ENCODE measurements around the gene MTA3. TPM values are rescaled to one million over a fixed set of nuclear protein-coding genes. Genes with fewer than 3 reads are reported as not detected.

Gene MTA3
- total RNA-seq, 1 donor from 2014 or later = 23.5 TPM

- Histone ChIP-seq H3K36me3 (peaks cover 10% of the 10 kb centered on the region), H3K4me1 (no peaks in the 10 kb centered on the region), H3K27me3 (ENCODE audit: low read depth) (no peaks in the 10 kb centered on the region), H3K27ac (no peak overlapping the region), H3K9me3 (no peaks in the 10 kb centered on the region), H3K4me3 (no peak overlapping the region)
- intact Hi-C loops (cut with DNase I) = no loop called here
- DNase-seq (no peak), ATAC-seq (no peak)
- TF ChIP-seq, protein P1, sequence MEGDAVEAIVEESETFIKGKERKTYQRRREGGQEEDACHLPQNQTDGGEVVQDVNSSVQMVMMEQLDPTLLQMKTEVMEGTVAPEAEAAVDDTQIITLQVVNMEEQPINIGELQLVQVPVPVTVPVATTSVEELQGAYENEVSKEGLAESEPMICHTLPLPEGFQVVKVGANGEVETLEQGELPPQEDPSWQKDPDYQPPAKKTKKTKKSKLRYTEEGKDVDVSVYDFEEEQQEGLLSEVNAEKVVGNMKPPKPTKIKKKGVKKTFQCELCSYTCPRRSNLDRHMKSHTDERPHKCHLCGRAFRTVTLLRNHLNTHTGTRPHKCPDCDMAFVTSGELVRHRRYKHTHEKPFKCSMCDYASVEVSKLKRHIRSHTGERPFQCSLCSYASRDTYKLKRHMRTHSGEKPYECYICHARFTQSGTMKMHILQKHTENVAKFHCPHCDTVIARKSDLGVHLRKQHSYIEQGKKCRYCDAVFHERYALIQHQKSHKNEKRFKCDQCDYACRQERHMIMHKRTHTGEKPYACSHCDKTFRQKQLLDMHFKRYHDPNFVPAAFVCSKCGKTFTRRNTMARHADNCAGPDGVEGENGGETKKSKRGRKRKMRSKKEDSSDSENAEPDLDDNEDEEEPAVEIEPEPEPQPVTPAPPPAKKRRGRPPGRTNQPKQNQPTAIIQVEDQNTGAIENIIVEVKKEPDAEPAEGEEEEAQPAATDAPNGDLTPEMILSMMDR (IDR thresholded peaks at IDR 0.05) = no peak
Measured at GRCh38 chr2:42685303-42685702, 116.9 kb downstream of the MTA3 start.

DNA sequence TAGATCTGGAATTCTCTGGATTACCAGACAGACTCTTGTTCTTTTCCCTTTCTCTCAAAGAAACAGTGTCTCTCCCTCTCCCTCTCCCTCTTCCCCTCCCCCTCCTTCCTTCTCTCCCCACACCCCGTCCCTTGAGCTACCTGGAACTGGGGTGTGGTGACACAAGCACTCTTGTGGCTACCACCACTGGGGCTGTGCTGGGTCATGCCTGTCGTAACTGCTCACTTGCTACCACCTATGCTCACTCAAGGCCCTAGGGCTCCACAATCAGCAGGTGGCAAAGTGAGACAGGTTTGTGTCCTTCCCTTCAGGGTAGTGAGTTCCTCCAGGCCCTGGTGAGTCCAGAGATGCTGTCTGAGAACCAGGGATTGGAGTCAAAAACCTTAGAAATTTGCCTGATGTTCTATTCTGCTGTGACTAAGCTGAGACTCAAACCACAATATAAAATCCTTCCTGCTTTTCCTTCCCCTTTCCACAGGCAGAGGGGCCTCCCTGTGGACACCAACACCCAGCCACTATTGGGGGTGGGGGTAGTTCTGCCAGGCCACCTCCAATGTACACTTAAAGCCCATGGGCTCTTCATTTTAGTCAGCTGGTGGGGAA is 124.7 kb downstream of the MTA3 start:
- TF ChIP-seq, protein P1 (IDR thresholded peaks at IDR 0.05) = no peak
- Histone ChIP-seq H3K4me1 (peaks cover 22% of the 10 kb centered on the region), H3K36me3 (no peaks in the 10 kb centered on the region), H3K27me3 (ENCODE audit: low read depth) (no peaks in the 10 kb centered on the region), H3K4me3 (no peak overlapping the region), H3K9me3 (no peaks in the 10 kb centered on the region), H3K27ac (peak overlapping the region; percentile 42)
- DNase-seq (peak; percentile 68), ATAC-seq (peak; percentile 85 to 91)
- intact Hi-C loops (cut with DNase I) = no loop called here

GRCh38 chr2:42693688-42694479 is 125.5 kb downstream of the MTA3 start:
- peaks cover 22% of the 10 kb centered on the region for H3K4me1 ChIP-seq
- peak overlapping the region; percentile 42 for H3K27ac ChIP-seq
- H3K27me3 ChIP-seq (ENCODE audit: low read depth) = no peaks in the 10 kb centered on the region
- no peak overlapping the region for H3K4me3 ChIP-seq
- H3K9me3 ChIP-seq = no peaks in the 10 kb centered on the region
- DNase-seq (no peak), ATAC-seq (peak; percentile 78 to 91)
- intact Hi-C loops (cut with DNase I) = no loop called here
- H3K36me3 ChIP-seq = no peaks in the 10 kb centered on the region
- TF ChIP-seq, protein P1 (IDR thresholded peaks at IDR 0.05) = no peak

- DNase-seq = no peak
- TF ChIP-seq, protein P1 (IDR thresholded peaks at IDR 0.05) = no peak
- Histone ChIP-seq H3K36me3 (no peaks in the 10 kb centered on the region), H3K4me1 (peaks cover 22% of the 10 kb centered on the region), H3K27me3 (ENCODE audit: low read depth) (no peaks in the 10 kb centered on the region), H3K9me3 (no peaks in the 10 kb centered on the region), H3K4me3 (no peak overlapping the region), H3K27ac (no peak overlapping the region)
- intact Hi-C loops (cut with DNase I) = no loop called here
- ATAC-seq = no peak
Measured at GRCh38 chr2:42696987-42697386, 128.6 kb downstream of the MTA3 start.

DNA sequence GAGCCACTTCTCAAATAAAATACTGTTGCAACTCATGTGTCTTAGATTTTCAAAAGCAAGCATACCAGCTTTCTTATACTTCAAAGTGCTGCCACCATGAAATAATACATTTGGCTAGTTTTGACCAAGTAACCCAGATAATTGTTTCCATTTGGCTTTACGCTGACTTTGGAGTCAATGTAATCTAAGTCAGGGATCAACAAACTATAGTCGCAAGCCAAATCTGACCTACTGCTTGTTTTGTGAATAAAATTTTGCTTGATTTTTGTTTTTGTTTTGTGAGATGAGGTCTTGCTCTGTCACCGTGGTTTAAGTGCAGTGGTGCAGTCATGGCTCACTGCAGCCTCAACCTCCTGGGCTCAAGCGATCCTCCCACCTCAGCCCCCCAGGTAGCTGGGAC is 130.5 kb downstream of the MTA3 start:
- ATAC-seq (no peak), DNase-seq (no peak)
- H3K27ac ChIP-seq = no peak overlapping the region
- peaks cover under 1% of the 10 kb centered on the region for H3K36me3 ChIP-seq
- no peaks in the 10 kb centered on the region for H3K27me3 ChIP-seq (ENCODE audit: low read depth)
- H3K4me1 ChIP-seq = peaks cover 5% of the 10 kb centered on the region
- TF ChIP-seq, protein P1 (IDR thresholded peaks at IDR 0.05) = no peak
- intact Hi-C loops (cut with DNase I) = no loop called here
- no peaks in the 10 kb centered on the region for H3K9me3 ChIP-seq
- H3K4me3 ChIP-seq = no peak overlapping the region

All from lower lobe of right lung (tissue), 2 donors.